ENCODE data around the gene NTSR1.

DNA sequence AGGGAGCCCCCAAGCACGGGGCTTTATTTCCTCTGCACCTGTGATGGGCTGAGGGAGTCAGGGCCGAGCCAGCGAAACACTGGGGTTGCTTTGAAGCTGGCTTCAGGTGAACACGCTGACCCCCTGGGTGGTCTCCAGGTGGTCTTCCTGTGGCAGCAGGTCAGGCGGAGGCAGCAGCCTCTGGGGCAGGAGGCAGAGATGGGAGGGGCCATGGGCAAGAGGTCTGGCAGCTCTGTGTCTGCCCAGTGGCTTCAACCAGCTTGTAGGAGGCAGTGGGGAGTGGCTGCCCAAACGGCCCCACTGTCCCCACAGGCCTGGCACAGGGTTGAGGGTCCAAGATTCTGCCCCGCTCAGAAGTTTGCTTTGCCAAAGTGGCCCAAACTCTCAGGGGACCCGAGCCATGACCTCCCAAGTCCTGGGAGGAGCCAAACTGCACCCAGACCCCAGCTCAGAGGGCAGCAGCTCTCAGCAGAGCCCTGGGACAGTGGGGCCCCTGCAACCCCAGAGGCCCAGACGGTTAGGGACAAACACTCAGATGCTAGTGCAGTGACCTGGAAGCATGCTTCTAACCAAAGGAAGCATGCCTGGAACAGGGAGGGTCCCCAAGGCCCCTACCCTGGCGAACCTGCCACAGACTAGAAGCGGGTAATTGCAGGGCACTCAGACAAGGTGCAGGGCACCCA is 15.3 kb downstream of the NTSR1 start:
- TF ChIP-seq, protein P1, sequence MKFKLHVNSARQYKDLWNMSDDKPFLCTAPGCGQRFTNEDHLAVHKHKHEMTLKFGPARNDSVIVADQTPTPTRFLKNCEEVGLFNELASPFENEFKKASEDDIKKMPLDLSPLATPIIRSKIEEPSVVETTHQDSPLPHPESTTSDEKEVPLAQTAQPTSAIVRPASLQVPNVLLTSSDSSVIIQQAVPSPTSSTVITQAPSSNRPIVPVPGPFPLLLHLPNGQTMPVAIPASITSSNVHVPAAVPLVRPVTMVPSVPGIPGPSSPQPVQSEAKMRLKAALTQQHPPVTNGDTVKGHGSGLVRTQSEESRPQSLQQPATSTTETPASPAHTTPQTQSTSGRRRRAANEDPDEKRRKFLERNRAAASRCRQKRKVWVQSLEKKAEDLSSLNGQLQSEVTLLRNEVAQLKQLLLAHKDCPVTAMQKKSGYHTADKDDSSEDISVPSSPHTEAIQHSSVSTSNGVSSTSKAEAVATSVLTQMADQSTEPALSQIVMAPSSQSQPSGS (IDR thresholded peaks at IDR 0.05; ENCODE audit: low read length) = no peak
- TF ChIP-seq NANOG (IDR thresholded peaks at IDR 0.05; ENCODE audit: insufficient read depth, low read depth, low read length, poor library complexity, severe bottlenecking) = no peak
- no peak for TF ChIP-seq POLR2AphosphoS5 (IDR thresholded peaks at IDR 0.05; ENCODE audit: low read depth, low read length)
- no peak for TF ChIP-seq POLR2A (IDR thresholded peaks at IDR 0.05; ENCODE audit: control extremely low read depth in 1 of 2, low read depth in 2 of 2, low read length in 2 of 2)
- TF ChIP-seq, protein P2, sequence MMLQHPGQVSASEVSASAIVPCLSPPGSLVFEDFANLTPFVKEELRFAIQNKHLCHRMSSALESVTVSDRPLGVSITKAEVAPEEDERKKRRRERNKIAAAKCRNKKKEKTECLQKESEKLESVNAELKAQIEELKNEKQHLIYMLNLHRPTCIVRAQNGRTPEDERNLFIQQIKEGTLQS (IDR thresholded peaks at IDR 0.05; ENCODE audit: insufficient read depth, low read depth, low read length) = no peak
- TF ChIP-seq, protein P3, sequence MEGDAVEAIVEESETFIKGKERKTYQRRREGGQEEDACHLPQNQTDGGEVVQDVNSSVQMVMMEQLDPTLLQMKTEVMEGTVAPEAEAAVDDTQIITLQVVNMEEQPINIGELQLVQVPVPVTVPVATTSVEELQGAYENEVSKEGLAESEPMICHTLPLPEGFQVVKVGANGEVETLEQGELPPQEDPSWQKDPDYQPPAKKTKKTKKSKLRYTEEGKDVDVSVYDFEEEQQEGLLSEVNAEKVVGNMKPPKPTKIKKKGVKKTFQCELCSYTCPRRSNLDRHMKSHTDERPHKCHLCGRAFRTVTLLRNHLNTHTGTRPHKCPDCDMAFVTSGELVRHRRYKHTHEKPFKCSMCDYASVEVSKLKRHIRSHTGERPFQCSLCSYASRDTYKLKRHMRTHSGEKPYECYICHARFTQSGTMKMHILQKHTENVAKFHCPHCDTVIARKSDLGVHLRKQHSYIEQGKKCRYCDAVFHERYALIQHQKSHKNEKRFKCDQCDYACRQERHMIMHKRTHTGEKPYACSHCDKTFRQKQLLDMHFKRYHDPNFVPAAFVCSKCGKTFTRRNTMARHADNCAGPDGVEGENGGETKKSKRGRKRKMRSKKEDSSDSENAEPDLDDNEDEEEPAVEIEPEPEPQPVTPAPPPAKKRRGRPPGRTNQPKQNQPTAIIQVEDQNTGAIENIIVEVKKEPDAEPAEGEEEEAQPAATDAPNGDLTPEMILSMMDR (IDR thresholded peaks at IDR 0.05; ENCODE audit: control extremely low read depth in 1 of 3, insufficient read depth in 1 of 3, low read depth in 1 of 3, low read length in 3 of 3) = no peak
- TF ChIP-seq, protein P4, sequence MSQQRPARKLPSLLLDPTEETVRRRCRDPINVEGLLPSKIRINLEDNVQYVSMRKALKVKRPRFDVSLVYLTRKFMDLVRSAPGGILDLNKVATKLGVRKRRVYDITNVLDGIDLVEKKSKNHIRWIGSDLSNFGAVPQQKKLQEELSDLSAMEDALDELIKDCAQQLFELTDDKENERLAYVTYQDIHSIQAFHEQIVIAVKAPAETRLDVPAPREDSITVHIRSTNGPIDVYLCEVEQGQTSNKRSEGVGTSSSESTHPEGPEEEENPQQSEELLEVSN (IDR thresholded peaks at IDR 0.05) = no peak
- TF ChIP-seq JUND (IDR thresholded peaks at IDR 0.05; ENCODE audit: low read length) = no peak
- TF ChIP-seq, protein P5, sequence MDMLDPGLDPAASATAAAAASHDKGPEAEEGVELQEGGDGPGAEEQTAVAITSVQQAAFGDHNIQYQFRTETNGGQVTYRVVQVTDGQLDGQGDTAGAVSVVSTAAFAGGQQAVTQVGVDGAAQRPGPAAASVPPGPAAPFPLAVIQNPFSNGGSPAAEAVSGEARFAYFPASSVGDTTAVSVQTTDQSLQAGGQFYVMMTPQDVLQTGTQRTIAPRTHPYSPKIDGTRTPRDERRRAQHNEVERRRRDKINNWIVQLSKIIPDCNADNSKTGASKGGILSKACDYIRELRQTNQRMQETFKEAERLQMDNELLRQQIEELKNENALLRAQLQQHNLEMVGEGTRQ (IDR thresholded peaks at IDR 0.05; ENCODE audit: low read length) = no peak
- TF ChIP-seq EZH2 (IDR thresholded peaks at IDR 0.05; ENCODE audit: low read depth, low read length, severe bottlenecking) = no peak
- no peak for TF ChIP-seq CREB1 (IDR thresholded peaks at IDR 0.05)
- no peak for TF ChIP-seq EP300 (IDR thresholded peaks at IDR 0.05; ENCODE audit: borderline replicate concordance in 1 of 2, low read depth in 2 of 2, low read length in 2 of 2)
